Putamen (tissue), 1 donor: ENCODE measurements around the gene DCTPP1.
"Not testable (repeated sequence)": the region's sequence is repeated elsewhere in the genome, so short reads cannot be mapped to it uniquely, and the experiment has no call there.

Experiments used
- DNase-seq: peaks from one replicate; pipeline ENCODE4 v3.0.0-alpha.2; 2016; ENCODE audit warnings: low spot score

Gene DCTPP1

GRCh38 chr16:30413112-30413806 lies 16.6 kb downstream of the DCTPP1 start:
- DNase-seq, result no peak

- peak; percentile 84 for DNase-seq
Measured at GRCh38 chr16:30409125-30410060, 20.4 kb downstream of the DCTPP1 start.

- no peak for DNase-seq
Measured at GRCh38 chr16:30407804-30408534, 21.9 kb downstream of the DCTPP1 start.

GRCh38 chr16:30407102-30407803 lies 22.6 kb downstream of the DCTPP1 start, which contains the start of gene ZNF771:
Gene ZNF771 (plus strand): TSS chr16:30407606. CDS start chr16:30408054, 448 bp downstream.
- peak; percentile 91 for DNase-seq

GRCh38 chr16:30406795-30407101 lies 23.1 kb downstream of the DCTPP1 start:
- DNase-seq, result no peak

GRCh38 chr16:30401768-30402425 lies 27.9 kb downstream of the DCTPP1 start:
- DNase-seq, result no peak

- no peak for DNase-seq
Measured at GRCh38 chr16:30399435-30400186, 30.2 kb downstream of the DCTPP1 start.

- DNase-seq, result no peak
Measured at GRCh38 chr16:30398661-30399434, 31.0 kb downstream of the DCTPP1 start.

GRCh38 chr16:30397776-30398660 lies 31.8 kb downstream of the DCTPP1 start:
- DNase-seq, result no peak

- no peak for DNase-seq
Measured at GRCh38 chr16:30397056-30397455, 32.8 kb downstream of the DCTPP1 start.

GRCh38 chr16:30396627-30397026 lies 33.2 kb downstream of the DCTPP1 start:
- not testable (repeated sequence) for DNase-seq

GRCh38 chr16:30395992-30396585 lies 33.7 kb downstream of the DCTPP1 start:
- DNase-seq, result no peak

- peak; percentile 93 for DNase-seq
Measured at GRCh38 chr16:30395155-30395991, 34.5 kb downstream of the DCTPP1 start, which contains the start of gene ZNF48. Gene ZNF48 (plus strand): TSS chr16:30395420. CDS start chr16:30395795, 375 bp downstream.

GRCh38 chr16:30394592-30395154 lies 35.2 kb downstream of the DCTPP1 start:
- DNase-seq, result no peak

GRCh38 chr16:30383521-30383920 lies 46.3 kb downstream of the DCTPP1 start:
- DNase-seq, result no peak

GRCh38 chr16:30382111-30382881 lies 47.5 kb downstream of the DCTPP1 start, which contains the start of gene SEPTIN1:
Gene SEPTIN1 (minus strand): TSS chr16:30382561. CDS start chr16:30382542, 19 bp downstream.
- DNase-seq, result no peak
